Measurements from ENCODE around the gene MAP3K14. TPM values are rescaled to one million over a fixed set of nuclear protein-coding genes. Genes with fewer than 3 reads are reported as not detected.
A peak's percentile ranks its signal among the peaks of the same experiment; 100 is the strongest.

The MAP3K14 gene
- total RNA-seq, 1 donor from 2014 or later: 5.2 TPM

- Mint-ChIP-seq H3K4me1 (ENCODE audit: low read depth) (peaks cover 19% of the 10 kb centered on the region), H3K9me3 (ENCODE audit: low read depth) (no peaks in the 10 kb centered on the region), H3K27me3 (ENCODE audit: low read depth) (peaks cover 2% of the 10 kb centered on the region), H3K27ac (ENCODE audit: unreplicated experiment) (no peak overlapping the region), H3K4me3 (ENCODE audit: unreplicated experiment) (peak overlapping the region; percentile 77), H3K36me3 (ENCODE audit: low read depth) (no peaks in the 10 kb centered on the region)
- TF ChIP-seq CTCF (IDR thresholded peaks at IDR 0.05): peak; percentile 79
- no peak for DNase-seq (ENCODE audit: low spot score)
Observed at GRCh38 chr17:45246861-45247428, 69.9 kb downstream of the MAP3K14 start.

- Mint-ChIP-seq H3K36me3 (ENCODE audit: low read depth) (no peaks in the 10 kb centered on the region), H3K27ac (ENCODE audit: unreplicated experiment) (no peak overlapping the region), H3K4me1 (ENCODE audit: low read depth) (peaks cover 19% of the 10 kb centered on the region), H3K27me3 (ENCODE audit: low read depth) (peaks cover 2% of the 10 kb centered on the region), H3K9me3 (ENCODE audit: low read depth) (no peaks in the 10 kb centered on the region), H3K4me3 (ENCODE audit: unreplicated experiment) (no peak overlapping the region)
- no peak for DNase-seq (ENCODE audit: low spot score)
- no peak for TF ChIP-seq CTCF (IDR thresholded peaks at IDR 0.05)
Observed at GRCh38 chr17:45246338-45246737, 70.5 kb downstream of the MAP3K14 start.

GRCh38 chr17:45244725-45245656 lies 71.8 kb downstream of the MAP3K14 start:
- no peak for DNase-seq (ENCODE audit: low spot score)
- Mint-ChIP-seq H3K27ac (ENCODE audit: unreplicated experiment) (no peak overlapping the region), H3K27me3 (ENCODE audit: low read depth) (peaks cover 2% of the 10 kb centered on the region), H3K9me3 (ENCODE audit: low read depth) (no peaks in the 10 kb centered on the region), H3K4me1 (ENCODE audit: low read depth) (peaks cover 19% of the 10 kb centered on the region), H3K36me3 (ENCODE audit: low read depth) (no peaks in the 10 kb centered on the region), H3K4me3 (ENCODE audit: unreplicated experiment) (no peak overlapping the region)
- TF ChIP-seq CTCF (IDR thresholded peaks at IDR 0.05): no peak

GRCh38 chr17:45243750-45244149 lies 73.1 kb downstream of the MAP3K14 start:
- H3K27ac Mint-ChIP-seq (ENCODE audit: unreplicated experiment): no peak overlapping the region
- H3K36me3 Mint-ChIP-seq (ENCODE audit: low read depth): no peaks in the 10 kb centered on the region
- no peak overlapping the region for H3K4me3 Mint-ChIP-seq (ENCODE audit: unreplicated experiment)
- DNase-seq (ENCODE audit: low spot score): no peak
- TF ChIP-seq CTCF (IDR thresholded peaks at IDR 0.05): no peak
- peaks cover 2% of the 10 kb centered on the region for H3K27me3 Mint-ChIP-seq (ENCODE audit: low read depth)
- H3K4me1 Mint-ChIP-seq (ENCODE audit: low read depth): peaks cover 19% of the 10 kb centered on the region
- no peaks in the 10 kb centered on the region for H3K9me3 Mint-ChIP-seq (ENCODE audit: low read depth)

- Mint-ChIP-seq H3K4me1 (ENCODE audit: low read depth) (peaks cover 13% of the 10 kb centered on the region), H3K4me3 (ENCODE audit: unreplicated experiment) (peak overlapping the region; percentile 27), H3K27me3 (ENCODE audit: low read depth) (peaks cover 5% of the 10 kb centered on the region), H3K27ac (ENCODE audit: unreplicated experiment) (no peak overlapping the region), H3K36me3 (ENCODE audit: low read depth) (peaks cover 1% of the 10 kb centered on the region), H3K9me3 (ENCODE audit: low read depth) (no peaks in the 10 kb centered on the region)
- TF ChIP-seq CTCF (IDR thresholded peaks at IDR 0.05): no peak
- DNase-seq (ENCODE audit: low spot score): no peak
Observed at GRCh38 chr17:45242029-45242414, 74.8 kb downstream of the MAP3K14 start.
